Ectodermal cell (in vitro differentiated cells): ENCODE measurements around the gene VEZT.

Experiments used
- H3K27ac ChIP-seq: 2 replicates; pipeline ENCODE4 v1.7.0; 2013; ENCODE audit warnings: mild to moderate bottlenecking, low read depth, low read length; ENCODE audit not compliant: insufficient read depth, poor library complexity, severe bottlenecking
- H3K27me3 ChIP-seq: 2 replicates; pipeline ENCODE4 v1.7.0; 2013; ENCODE audit warnings: mild to moderate bottlenecking, low read length; ENCODE audit not compliant: insufficient read depth, control insufficient read depth, poor library complexity, severe bottlenecking
- H3K36me3 ChIP-seq: one replicate; pipeline ENCODE4 v1.7.0; 2013; ENCODE audit warnings: low read length; ENCODE audit not compliant: control insufficient read depth, insufficient read depth
- H3K4me1 ChIP-seq: one replicate; pipeline ENCODE4 v1.7.0; 2013; ENCODE audit warnings: low read length; ENCODE audit not compliant: control insufficient read depth, insufficient read depth
- H3K4me3 ChIP-seq: 2 replicates; pipeline ENCODE4 v1.7.0; 2013; ENCODE audit warnings: low read depth, low read length, control low read depth; ENCODE audit not compliant: insufficient read depth
- H3K9me3 ChIP-seq: 2 replicates; pipeline ENCODE4 v1.7.0; 2013; ENCODE audit warnings: mild to moderate bottlenecking, low read length, moderate library complexity; ENCODE audit not compliant: control insufficient read depth
- WGBS, 2 experiments: methylation state at CpG; one replicate each; pipeline ENCODE4 v1.1.7; 2013; ENCODE audit warnings: missing lambda C conversion rate in 2 of 2; 5-methylcytosine and 5-hydroxymethylcytosine counted together

The VEZT gene

GRCh38 chr12:95325501-95325900 is 107.9 kb downstream of the VEZT start:
- 90 to 100% methylated on average over 3 of the region's 4 CpGs for WGBS, 2 experiments
- Histone ChIP-seq H3K4me1 (no peaks in the 10 kb centered on the region), H3K9me3 (no peaks in the 10 kb centered on the region), H3K27me3 (no peaks in the 10 kb centered on the region), H3K36me3 (no peaks in the 10 kb centered on the region), H3K27ac (no peak overlapping the region), H3K4me3 (no peak overlapping the region)

GRCh38 chr12:95326445-95326844 is 108.8 kb downstream of the VEZT start:
- Histone ChIP-seq H3K4me3 (no peak overlapping the region), H3K9me3 (no peaks in the 10 kb centered on the region), H3K4me1 (no peaks in the 10 kb centered on the region), H3K27me3 (no peaks in the 10 kb centered on the region), H3K36me3 (no peaks in the 10 kb centered on the region), H3K27ac (no peak overlapping the region)
- WGBS, 2 experiments = 100% methylated on average over 1 of the region's 1 CpG

GRCh38 chr12:95326855-95327254 is 109.2 kb downstream of the VEZT start:
- Histone ChIP-seq H3K27me3 (no peaks in the 10 kb centered on the region), H3K4me3 (no peak overlapping the region), H3K4me1 (no peaks in the 10 kb centered on the region), H3K27ac (no peak overlapping the region), H3K9me3 (no peaks in the 10 kb centered on the region), H3K36me3 (no peaks in the 10 kb centered on the region)
- WGBS, 2 experiments = 87 to 93% methylated on average over 5 of the region's 5 CpGs

- no peak overlapping the region for H3K4me3 ChIP-seq
- no peaks in the 10 kb centered on the region for H3K9me3 ChIP-seq
- H3K4me1 ChIP-seq = no peaks in the 10 kb centered on the region
- H3K27ac ChIP-seq = no peak overlapping the region
- no peaks in the 10 kb centered on the region for H3K36me3 ChIP-seq
- H3K27me3 ChIP-seq = no peaks in the 10 kb centered on the region
Measured at GRCh38 chr12:95328708-95329107, 111.1 kb downstream of the VEZT start.

GRCh38 chr12:95335948-95336347 is 118.3 kb downstream of the VEZT start:
- Histone ChIP-seq H3K27ac (peak overlapping the region; percentile 81), H3K4me3 (no peak overlapping the region), H3K9me3 (no peaks in the 10 kb centered on the region), H3K27me3 (no peaks in the 10 kb centered on the region), H3K36me3 (no peaks in the 10 kb centered on the region), H3K4me1 (no peaks in the 10 kb centered on the region)
- WGBS, 2 experiments = 65 to 72% methylated on average over 4 of the region's 4 CpGs

GRCh38 chr12:95336387-95337067 is 118.9 kb downstream of the VEZT start:
- peak overlapping the region; percentile 81 for H3K27ac ChIP-seq
- H3K9me3 ChIP-seq = no peaks in the 10 kb centered on the region
- 26 to 27% methylated on average over 10 of the region's 10 CpGs for WGBS, 2 experiments
- no peak overlapping the region for H3K4me3 ChIP-seq
- H3K36me3 ChIP-seq = no peaks in the 10 kb centered on the region
- no peaks in the 10 kb centered on the region for H3K27me3 ChIP-seq
- no peaks in the 10 kb centered on the region for H3K4me1 ChIP-seq

- H3K4me1 ChIP-seq = no peaks in the 10 kb centered on the region
- H3K27ac ChIP-seq = no peak overlapping the region
- H3K36me3 ChIP-seq = no peaks in the 10 kb centered on the region
- WGBS, 2 experiments = 91% methylated on average over 5 of the region's 5 CpGs
- no peak overlapping the region for H3K4me3 ChIP-seq
- no peaks in the 10 kb centered on the region for H3K27me3 ChIP-seq
- no peaks in the 10 kb centered on the region for H3K9me3 ChIP-seq
Measured at GRCh38 chr12:95337146-95337545, 119.5 kb downstream of the VEZT start.

- H3K4me3 ChIP-seq = no peak overlapping the region
- 85 to 88% methylated on average over 2 of the region's 2 CpGs for WGBS, 2 experiments
- no peaks in the 10 kb centered on the region for H3K36me3 ChIP-seq
- H3K9me3 ChIP-seq = no peaks in the 10 kb centered on the region
- H3K27me3 ChIP-seq = no peaks in the 10 kb centered on the region
- H3K4me1 ChIP-seq = no peaks in the 10 kb centered on the region
- H3K27ac ChIP-seq = no peak overlapping the region
Measured at GRCh38 chr12:95339086-95339788, 121.6 kb downstream of the VEZT start.

- H3K9me3 ChIP-seq = no peaks in the 10 kb centered on the region
- WGBS, 2 experiments = 94 to 95% methylated on average over 1 of the region's 1 CpG
- no peaks in the 10 kb centered on the region for H3K4me1 ChIP-seq
- no peaks in the 10 kb centered on the region for H3K27me3 ChIP-seq
- no peaks in the 10 kb centered on the region for H3K36me3 ChIP-seq
- no peak overlapping the region for H3K27ac ChIP-seq
- H3K4me3 ChIP-seq = no peak overlapping the region
Measured at GRCh38 chr12:95342008-95342407, 124.4 kb downstream of the VEZT start.

GRCh38 chr12:95343461-95344230 is 126.0 kb downstream of the VEZT start:
- Histone ChIP-seq H3K4me1 (no peaks in the 10 kb centered on the region), H3K36me3 (no peaks in the 10 kb centered on the region), H3K27me3 (no peaks in the 10 kb centered on the region), H3K4me3 (no peak overlapping the region), H3K9me3 (no peaks in the 10 kb centered on the region), H3K27ac (no peak overlapping the region)
- 92% methylated on average over 6 of the region's 6 CpGs for WGBS, 2 experiments
